ENCODE results near the gene GRAMD1B.

DNA sequence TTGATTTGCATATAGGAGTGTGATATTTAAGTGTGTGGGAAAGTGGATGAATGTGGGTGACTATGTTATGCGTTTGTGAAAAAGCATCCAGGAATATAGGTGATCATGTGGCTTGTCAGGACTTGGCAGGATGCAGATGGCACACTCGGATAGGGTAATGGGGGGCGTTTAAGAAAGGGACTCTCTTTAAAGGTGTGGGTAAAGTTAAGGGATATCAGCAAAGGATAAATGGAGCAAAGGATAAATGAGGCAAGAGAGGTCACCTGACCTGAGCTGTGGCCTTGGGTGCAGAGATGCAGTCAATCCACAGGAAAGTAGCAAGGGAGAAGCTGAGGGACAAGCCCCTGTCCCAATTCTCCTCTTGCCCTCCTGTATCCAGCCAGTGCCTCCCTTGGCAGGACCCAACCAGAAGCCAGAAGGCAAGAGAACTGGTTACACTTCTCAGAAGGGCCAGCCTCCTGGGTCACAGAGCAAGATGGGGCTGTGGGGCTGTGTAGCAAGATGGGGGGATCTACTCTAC, 47.5 kb upstream of the GRAMD1B start:
- TF ChIP-seq, protein P1, sequence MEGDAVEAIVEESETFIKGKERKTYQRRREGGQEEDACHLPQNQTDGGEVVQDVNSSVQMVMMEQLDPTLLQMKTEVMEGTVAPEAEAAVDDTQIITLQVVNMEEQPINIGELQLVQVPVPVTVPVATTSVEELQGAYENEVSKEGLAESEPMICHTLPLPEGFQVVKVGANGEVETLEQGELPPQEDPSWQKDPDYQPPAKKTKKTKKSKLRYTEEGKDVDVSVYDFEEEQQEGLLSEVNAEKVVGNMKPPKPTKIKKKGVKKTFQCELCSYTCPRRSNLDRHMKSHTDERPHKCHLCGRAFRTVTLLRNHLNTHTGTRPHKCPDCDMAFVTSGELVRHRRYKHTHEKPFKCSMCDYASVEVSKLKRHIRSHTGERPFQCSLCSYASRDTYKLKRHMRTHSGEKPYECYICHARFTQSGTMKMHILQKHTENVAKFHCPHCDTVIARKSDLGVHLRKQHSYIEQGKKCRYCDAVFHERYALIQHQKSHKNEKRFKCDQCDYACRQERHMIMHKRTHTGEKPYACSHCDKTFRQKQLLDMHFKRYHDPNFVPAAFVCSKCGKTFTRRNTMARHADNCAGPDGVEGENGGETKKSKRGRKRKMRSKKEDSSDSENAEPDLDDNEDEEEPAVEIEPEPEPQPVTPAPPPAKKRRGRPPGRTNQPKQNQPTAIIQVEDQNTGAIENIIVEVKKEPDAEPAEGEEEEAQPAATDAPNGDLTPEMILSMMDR (IDR thresholded peaks at IDR 0.05) = no peak
- no peak for TF ChIP-seq EZH2 (IDR thresholded peaks at IDR 0.05; ENCODE audit: borderline replicate concordance, insufficient read depth, low read depth, low read length, poor library complexity, severe bottlenecking)
